H7 (cell line): Measurements from ENCODE around the gene ATRIP. TPM values are rescaled to one million over a fixed set of nuclear protein-coding genes. Genes with fewer than 3 reads are reported as not detected.
A peak's percentile ranks its signal among the peaks of the same experiment; 100 is the strongest.
"Not testable (repeated sequence)": the region's sequence is repeated elsewhere in the genome, so short reads cannot be mapped to it uniquely, and the experiment has no call there.

ENCODE experiments used
- DNase-seq: peaks from one replicate; pipeline ENCODE4 v3.0.0; 2012
- H3K27me3 ChIP-seq: 2 replicates; pipeline ENCODE4 v1.6.0; 2011; ENCODE audit warnings: mild to moderate bottlenecking, low read length; ENCODE audit not compliant: control insufficient read depth, insufficient read depth
- H3K36me3 ChIP-seq: replicated peaks from 2 replicates; pipeline ENCODE4 v1.5.1; 2011; ENCODE audit warnings: low read length; ENCODE audit not compliant: control insufficient read depth, insufficient read depth
- H3K4me3 ChIP-seq: 2 replicates; pipeline ENCODE4 v1.5.1; 2011; ENCODE audit warnings: low read depth, mild to moderate bottlenecking, control low read depth, low read length, moderate library complexity; ENCODE audit not compliant: insufficient read depth
- total RNA-seq: library from RNA; depleted of rRNA; stranded (reverse); fragments of >200 nt; shearing (Covaris generic); gene quantifications from 2 replicates; pipeline ENCODE4 v1.2.3, GENCODE V29; 2014

The ATRIP gene
- total RNA-seq, 1 experiment from 2014 or later: 18.5 TPM

DNA sequence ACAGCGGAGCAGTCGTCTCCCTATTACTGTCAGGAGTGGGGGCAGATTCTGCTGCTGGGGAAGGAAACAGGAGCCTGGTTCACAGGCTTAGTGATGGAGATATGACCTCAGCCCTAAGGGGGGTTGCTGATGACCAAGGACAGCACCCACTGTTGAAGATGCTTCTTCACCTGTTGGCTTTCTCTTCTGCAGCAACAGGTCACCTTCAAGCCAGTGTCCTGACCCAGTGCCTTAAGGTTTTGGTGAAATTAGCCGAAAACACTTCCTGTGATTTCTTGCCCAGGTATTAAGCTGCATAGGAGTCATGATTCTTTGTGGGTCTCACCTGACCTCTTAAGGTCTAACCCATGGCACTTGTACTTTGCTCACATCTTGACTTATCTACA is 14.0 kb downstream of the ATRIP start:
- H3K36me3 ChIP-seq: peaks cover 26% of the 10 kb centered on the region
- no peaks in the 10 kb centered on the region for H3K27me3 ChIP-seq
- H3K4me3 ChIP-seq: no peak overlapping the region
- DNase-seq: no peak

DNA sequence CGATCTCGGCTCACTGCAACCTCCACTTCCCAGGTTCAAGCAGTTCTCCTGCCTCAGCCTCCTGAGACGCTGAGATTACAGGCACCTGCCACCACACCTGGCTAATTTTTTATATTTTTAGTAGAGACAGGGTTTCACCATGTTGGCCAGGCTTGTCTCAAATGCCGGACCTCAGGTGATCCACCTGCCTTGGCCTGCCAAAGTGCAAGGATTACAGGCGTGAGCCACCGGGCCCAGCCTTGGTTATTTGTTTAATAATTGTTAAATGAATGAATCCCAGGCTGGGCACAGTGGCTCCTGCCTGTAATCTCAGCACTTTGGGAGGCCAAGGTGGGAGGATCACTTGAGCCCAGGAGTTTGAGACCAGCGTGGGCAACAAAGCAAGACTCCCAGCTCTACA is 15.2 kb downstream of the ATRIP start:
- H3K36me3 ChIP-seq: peaks cover 24% of the 10 kb centered on the region
- H3K27me3 ChIP-seq, DNase-seq, H3K4me3 ChIP-seq: not testable (repeated sequence)

DNA sequence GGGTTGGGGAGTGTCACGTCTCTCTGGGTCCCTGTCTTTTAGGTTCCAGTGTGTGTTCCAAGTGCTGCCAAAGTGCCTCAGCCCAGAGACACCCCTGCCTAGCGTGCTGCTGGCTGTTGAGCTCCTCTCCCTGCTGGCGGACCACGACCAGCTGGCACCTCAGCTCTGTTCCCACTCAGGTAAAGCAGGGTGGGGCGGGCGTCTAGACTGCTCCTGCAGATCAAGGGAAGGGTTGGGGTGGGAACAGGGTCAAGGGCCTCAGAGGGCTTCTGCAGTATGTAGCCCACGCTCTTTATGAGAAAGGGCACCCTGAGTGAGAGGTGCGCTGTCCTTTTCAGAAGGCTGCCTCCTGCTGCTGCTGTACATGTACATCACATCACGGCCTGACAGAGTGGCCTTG is 17.2 kb downstream of the ATRIP start:
- DNase-seq: no peak
- peaks cover 27% of the 10 kb centered on the region for H3K36me3 ChIP-seq
- no peaks in the 10 kb centered on the region for H3K27me3 ChIP-seq
- no peak overlapping the region for H3K4me3 ChIP-seq

DNA sequence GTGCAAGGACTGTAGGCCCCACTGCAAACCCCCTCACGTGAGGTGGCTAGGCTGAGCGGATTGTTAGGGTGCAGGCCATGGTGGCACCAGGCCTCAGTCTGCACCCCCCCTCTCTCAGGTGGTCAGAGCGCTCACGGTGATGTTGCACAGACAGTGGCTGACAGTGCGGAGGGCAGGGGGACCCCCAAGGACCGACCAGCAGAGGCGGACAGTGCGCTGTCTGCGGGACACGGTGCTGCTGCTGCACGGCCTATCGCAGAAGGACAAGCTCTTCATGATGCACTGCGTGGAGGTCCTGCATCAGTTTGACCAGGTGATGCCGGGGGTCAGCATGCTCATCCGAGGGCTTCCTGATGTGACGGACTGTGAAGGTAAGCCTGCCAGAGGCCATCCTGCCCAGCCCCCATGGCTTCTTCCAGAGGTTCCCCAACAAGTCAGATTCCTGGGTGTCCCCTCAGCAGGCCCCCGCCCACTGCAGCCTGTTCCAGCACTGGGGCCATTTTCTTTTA is 18.2 kb downstream of the ATRIP start:
- H3K27me3 ChIP-seq: no peaks in the 10 kb centered on the region
- H3K4me3 ChIP-seq: no peak overlapping the region
- H3K36me3 ChIP-seq: peaks cover 31% of the 10 kb centered on the region
- DNase-seq: peak; percentile 38

DNA sequence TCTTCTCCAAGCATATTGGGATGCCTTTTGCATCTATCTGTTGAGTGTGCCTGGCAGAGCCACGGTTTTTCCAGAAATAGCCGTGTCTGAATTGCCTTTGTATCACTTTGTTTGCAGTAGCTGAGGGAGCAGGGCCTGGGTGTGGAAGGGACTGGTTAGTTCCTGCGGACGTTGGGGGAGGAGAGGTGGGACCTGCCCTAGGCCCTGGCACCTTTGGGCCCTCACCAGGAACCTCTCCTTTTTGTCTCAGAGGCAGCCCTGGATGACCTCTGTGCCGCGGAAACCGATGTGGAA is 18.6 kb downstream of the ATRIP start:
- Histone ChIP-seq H3K4me3 (no peak overlapping the region), H3K27me3 (no peaks in the 10 kb centered on the region), H3K36me3 (peaks cover 28% of the 10 kb centered on the region)
- DNase-seq: no peak

DNA sequence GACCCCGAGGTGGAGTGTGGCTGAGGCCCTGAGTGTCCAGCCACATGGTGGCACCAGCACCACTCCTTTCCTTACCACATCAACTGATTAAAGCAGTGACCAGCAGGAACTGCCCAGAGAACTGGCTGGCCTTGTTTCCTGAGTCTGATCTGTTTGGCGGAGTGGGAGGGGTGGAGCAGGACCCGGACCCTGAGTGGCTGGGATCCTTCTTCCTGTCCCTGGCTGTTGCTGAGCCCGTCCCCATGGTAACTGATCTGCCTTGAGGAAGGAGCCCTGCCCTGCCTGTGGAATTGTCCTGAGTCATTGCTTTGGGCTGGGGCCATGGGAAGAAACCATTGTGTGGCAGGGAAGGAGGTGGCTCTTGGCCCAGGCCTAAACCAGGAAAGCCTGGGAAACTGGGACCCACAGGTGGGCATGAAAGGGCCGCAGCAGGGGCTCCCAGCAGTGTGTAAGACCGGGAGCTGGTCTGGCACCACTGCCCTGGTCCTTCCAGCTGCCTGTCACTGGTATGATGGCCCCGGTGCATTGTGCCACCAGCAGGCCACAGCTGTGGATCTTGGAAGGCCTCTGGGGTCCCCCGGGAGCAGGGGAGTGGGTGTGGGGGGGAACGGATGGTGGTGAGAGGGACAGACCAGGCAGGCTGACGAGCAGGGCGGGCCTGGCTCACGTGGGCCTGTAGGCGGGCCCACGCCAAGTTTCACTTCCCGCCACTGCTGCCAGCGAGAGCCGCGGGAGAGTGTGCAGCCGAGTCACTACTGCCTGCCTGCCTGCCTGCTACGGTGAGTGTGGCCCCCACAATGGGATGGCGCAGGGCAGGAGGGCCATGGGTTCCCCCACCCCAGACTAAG is 19.2 kb downstream of the ATRIP start:
- peak; percentile 98 for DNase-seq
- no peaks in the 10 kb centered on the region for H3K27me3 ChIP-seq
- no peak overlapping the region for H3K4me3 ChIP-seq
- H3K36me3 ChIP-seq: peaks cover 23% of the 10 kb centered on the region

DNA sequence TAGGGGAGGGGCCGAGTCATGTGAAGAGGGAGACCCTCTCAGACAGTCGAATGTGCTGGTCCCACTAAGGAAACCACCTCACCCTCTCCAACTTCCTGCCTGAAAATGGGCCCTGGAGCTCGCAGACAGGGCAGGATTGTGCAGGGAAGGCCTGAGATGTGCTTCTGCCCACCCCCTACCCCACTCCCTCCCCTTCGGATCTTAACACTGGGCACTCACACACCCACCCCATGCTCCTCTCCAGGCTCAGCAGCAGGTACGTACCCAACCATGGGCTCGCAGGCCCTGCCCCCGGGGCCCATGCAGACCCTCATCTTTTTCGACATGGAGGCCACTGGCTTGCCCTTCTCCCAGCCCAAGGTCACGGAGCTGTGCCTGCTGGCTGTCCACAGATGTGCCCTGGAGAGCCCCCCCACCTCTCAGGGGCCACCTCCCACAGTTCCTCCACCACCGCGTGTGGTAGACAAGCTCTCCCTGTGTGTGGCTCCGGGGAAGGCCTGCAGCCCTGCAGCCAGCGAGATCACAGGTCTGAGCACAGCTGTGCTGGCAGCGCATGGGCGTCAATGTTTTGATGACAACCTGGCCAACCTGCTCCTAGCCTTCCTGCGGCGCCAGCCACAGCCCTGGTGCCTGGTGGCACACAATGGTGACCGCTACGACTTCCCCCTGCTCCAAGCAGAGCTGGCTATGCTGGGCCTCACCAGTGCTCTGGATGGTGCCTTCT is 20.0 kb downstream of the ATRIP start:
- Histone ChIP-seq H3K4me3 (no peak overlapping the region), H3K36me3 (peaks cover 19% of the 10 kb centered on the region), H3K27me3 (no peaks in the 10 kb centered on the region)
- DNase-seq: peak; percentile 64

DNA sequence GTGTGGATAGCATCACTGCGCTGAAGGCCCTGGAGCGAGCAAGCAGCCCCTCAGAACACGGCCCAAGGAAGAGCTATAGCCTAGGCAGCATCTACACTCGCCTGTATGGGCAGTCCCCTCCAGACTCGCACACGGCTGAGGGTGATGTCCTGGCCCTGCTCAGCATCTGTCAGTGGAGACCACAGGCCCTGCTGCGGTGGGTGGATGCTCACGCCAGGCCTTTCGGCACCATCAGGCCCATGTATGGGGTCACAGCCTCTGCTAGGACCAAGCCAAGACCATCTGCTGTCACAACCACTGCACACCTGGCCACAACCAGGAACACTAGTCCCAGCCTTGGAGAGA is 20.5 kb downstream of the ATRIP start:
- Histone ChIP-seq H3K36me3 (peaks cover 19% of the 10 kb centered on the region), H3K4me3 (no peak overlapping the region), H3K27me3 (no peaks in the 10 kb centered on the region)
- DNase-seq: peak; percentile 30

DNA sequence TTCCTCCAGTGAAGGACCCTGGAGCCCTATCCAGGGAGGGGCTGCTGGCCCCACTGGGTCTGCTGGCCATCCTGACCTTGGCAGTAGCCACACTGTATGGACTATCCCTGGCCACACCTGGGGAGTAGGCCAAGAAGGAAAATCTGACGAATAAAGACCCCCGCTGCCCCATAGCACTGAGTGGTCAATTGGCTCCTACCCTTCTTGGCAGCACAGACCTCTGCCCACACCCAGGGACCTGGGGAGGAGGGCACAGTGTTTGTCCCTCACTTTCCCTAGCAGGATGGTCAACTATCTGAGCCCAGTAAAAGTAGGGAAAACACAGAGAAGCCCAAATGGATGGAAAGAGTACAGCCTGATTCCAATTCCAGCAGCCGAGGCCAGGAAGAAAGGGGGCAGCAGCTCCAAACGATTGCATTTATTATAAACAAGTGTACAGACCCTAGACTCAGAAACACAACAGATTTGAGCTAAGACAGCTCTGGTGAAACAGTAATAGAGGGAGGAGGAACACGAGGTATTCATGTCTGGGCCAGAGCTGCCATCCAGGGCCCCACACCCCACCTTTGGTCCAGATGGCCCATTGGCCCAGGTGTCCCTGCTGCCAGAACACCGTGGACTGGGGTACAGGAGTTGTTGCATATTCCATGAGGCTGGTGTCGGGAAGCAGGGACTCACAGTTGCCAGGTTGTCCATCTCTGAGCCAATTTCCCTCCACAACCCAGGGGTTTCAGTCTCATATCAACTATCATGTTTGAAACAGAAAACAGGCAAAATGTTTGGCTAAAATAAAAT is 21.1 kb downstream of the ATRIP start:
- H3K27me3 ChIP-seq: no peaks in the 10 kb centered on the region
- peaks cover 19% of the 10 kb centered on the region for H3K36me3 ChIP-seq
- DNase-seq: no peak
- H3K4me3 ChIP-seq: no peak overlapping the region

DNA sequence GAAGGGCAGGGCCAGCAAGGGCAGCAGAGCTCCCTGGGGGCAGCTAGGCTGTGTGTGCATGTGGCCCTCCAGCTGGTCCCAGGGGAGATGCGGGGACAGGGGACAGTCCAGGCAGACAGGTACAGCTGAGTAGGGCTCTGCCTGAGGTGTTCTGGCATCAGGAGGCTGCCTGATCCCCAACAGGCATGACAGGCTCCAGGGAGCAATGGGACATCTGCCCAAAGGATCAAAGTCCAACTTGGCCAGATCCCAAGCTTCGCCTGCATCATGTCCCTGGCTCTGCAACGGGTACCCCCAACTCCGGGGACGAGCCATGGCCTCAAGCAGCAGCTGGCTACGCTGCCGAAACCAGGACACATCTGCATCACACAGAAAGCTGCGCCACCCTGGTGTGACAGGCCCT is 21.8 kb downstream of the ATRIP start:
- Histone ChIP-seq H3K36me3 (peaks cover 19% of the 10 kb centered on the region), H3K4me3 (no peak overlapping the region), H3K27me3 (no peaks in the 10 kb centered on the region)
- DNase-seq: peak; percentile 28

DNA sequence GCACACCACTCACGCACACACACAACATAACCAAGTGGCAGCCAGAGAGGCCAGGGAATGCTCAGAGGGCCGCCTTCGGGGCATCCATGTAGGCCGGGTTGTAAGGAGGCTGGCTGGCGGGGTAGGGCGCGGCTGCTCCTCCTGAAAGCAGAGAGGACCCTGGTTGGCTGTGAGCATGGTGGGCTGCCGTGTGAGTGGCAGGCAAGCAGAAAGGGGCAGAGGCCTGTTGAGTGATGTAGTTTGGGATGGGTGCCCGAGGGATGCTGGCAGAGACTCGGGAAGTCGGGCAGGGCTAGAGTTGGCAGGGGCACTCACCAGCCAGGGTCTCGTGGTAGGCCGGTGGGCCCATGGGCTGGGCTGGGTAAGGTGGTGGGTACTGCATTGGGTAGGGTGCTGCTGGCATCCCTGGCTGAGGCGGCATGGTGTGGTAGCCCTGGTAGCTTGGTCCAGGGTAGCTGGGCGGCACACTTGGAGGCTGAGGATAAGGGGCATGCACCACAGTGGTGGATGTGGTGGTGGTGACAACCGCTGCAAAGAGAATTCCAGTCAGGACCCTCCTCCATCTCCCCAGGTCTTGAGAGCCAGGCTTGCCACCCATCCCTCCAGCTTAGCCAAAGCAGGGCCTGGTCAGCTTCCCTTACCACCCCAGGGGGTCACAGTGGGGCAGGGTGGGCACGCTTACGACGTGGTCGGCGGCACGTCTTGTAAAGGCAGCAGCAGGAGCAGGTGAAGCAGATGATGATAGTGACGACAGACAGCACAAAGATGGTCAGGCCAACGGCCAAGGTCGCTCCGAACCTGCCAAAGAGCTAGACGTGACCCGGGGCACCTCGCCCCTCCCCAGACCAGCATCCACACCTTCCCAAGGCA is 22.7 kb downstream of the ATRIP start:
- Histone ChIP-seq H3K27me3 (no peaks in the 10 kb centered on the region), H3K4me3 (no peak overlapping the region), H3K36me3 (peaks cover 19% of the 10 kb centered on the region)
- peak; percentile 37 for DNase-seq

DNA sequence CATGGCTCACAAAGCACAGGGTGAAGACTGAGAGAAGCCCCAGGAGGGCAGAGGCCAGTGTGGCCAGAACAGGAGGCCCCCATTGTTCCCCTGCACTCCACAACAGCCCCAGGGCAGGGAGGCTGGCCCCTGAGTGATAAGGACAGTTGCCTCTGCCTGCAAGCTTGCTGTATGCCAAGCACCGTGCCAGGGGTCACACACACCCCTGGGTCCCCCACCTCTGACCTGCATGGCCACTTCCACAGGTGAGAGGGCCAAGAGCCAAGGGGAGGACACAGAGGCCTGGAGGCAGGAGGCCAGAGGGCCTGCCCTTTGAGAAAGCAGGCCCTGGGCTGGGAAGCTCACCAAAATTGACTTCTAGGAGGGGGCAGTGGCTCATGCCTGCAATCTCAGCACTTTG is 23.7 kb downstream of the ATRIP start:
- DNase-seq: peak; percentile 26
- Histone ChIP-seq H3K36me3 (peaks cover 19% of the 10 kb centered on the region), H3K4me3 (no peak overlapping the region), H3K27me3 (no peaks in the 10 kb centered on the region)

DNA sequence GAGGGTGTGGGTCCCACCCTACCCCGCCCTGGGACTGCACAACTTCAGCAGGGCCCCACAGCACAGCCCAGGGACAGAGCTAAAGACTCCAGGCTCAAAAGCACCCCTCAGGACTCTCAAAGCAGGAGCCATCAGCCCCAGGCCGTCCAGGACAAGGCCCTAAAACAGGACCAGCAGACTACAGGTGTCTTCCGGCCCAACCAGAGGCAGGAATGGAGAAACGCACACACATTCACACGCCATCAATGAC is 26.1 kb downstream of the ATRIP start:
- H3K27me3 ChIP-seq: no peaks in the 10 kb centered on the region; the same call in 1 of the 2 replicates
- DNase-seq: peak; percentile 69
- peak overlapping the region; percentile 57 for H3K4me3 ChIP-seq
- peaks cover 13% of the 10 kb centered on the region for H3K36me3 ChIP-seq

DNA sequence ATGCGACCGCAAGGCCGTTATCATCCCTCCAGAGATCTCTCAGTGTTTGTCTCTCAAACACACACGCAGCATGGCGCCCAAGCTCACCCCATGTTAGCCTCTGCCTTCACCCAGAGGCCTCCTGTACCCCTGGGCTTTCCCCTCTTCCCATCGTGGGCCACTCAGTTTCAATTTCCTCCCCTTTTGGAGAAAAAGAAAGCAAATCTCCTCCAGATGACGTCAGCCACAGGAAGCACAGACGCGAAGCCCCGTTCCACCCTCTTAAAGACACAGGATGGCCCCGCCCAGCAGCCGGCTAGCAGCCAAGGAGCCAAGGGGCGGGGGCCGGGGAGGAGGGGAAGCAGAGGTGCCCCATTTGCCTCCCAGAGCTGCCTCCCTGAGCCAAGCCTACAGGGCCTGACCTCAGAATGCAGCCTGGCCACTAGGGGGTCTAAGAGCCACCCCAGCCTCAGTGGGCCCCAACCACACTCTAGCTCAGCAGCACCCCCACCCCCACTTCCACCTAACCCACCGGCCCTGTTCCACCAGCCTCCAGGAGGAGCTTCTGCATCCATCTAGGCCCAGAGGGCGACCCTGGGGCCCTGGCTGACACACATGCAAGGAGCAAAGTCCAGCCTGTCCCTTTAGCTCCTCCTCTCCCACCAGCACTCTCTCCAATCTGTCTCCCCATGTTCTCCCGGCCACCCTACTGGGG is 26.5 kb downstream of the ATRIP start:
- Histone ChIP-seq H3K27me3 (no peaks in the 10 kb centered on the region; the same call in 1 of the 2 replicates), H3K4me3 (peak overlapping the region; percentile 57), H3K36me3 (peaks cover 9% of the 10 kb centered on the region)
- DNase-seq: peak; percentile 97
